GM21360 (cell line): ENCODE data around the gene SCMH1.
"Not testable (repeated sequence)": the region's sequence is repeated elsewhere in the genome, so short reads cannot be mapped to it uniquely, and the experiment has no call there.

ENCODE experiments used
- ATAC-seq: cut with Tn5 transposase; IDR thresholded peaks from one replicate; pipeline ENCODE4 v1.9.1; 2021; ENCODE audit warnings: mild to moderate bottlenecking, moderate library complexity; ENCODE audit not compliant: unreplicated experiment

SCMH1 gene

DNA sequence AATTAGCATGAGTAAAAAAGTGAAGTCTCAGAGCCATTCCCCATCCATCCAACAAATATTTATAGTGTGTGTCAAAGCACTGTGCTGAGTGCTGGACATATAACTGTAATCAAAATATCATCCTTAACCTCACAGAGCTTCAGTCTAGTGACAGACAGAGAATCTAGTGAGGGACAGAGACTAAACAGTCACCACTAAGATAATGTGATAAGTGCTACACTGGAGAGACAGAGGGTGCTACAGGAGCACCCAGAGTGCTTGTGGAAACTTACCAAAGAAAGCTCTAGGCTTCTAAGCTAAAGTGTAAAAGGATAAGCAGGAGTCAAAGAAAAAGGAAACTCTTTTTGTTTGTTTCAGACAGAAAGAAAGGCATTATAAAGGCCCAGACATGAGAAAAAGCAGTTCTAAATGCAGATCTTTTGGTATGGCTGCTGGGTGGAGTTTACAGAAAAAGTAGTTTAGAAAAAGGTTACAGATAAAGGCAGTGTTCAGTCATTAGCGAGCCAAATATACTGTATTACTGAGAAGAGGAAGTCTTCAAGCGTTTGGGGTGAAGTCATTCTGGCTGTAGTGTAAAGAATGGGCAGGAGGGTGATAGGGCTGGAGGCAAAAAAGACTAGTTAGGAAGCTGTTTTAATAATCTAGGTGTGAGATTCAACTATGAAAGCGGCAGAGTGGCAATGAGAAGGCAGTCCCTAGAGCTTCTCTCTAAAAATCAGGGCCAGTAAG is 83.8 kb downstream of the SCMH1 start:
- ATAC-seq, result no peak

- ATAC-seq, result no peak
Measured at GRCh38 chr1:41155105-41155504, 87.0 kb downstream of the SCMH1 start.

DNA sequence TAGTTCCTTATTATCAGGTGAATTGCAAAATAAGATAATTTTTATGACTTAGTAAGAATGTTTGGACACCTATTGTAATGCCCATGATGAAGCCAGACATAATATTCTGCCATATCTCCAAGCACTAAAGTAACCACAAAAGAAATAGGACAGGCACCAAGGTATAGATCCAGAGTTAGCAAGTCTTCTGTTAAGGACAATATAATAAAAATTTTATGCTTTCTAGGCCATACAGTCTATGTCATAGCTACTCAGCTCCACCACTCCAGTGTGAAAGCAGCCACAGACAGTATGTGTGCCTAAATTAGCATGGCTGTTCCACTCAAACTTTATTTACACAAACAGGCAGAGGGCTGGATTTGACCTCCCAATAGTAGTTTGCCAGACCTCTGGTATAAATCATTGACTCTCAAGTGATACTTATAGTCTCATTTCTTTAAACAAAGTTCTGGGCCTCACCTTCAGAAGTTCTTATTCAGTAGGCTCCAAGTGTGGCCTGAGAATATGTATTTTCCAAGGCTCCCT is 88.3 kb downstream of the SCMH1 start:
- no peak for ATAC-seq

DNA sequence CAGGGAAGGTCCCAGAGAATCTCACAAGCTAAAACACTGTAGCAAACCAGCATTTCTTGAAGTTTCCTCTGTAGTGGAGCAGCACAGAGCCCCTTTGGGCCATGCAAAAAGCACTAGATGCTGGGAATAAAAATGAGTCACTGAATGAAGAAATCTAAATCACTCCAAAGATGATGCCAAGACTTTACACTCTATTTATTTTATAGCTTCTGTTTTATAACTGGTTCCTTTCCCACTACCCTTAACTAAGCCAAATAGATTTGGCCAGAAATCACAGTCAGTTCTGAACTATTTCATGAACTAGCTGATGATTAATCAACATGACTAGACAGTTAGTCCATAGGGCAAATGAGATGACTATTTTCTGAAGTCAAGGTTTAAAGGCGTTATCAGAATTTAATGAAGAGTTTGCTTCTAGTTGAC is 89.5 kb downstream of the SCMH1 start:
- ATAC-seq, result no peak

DNA sequence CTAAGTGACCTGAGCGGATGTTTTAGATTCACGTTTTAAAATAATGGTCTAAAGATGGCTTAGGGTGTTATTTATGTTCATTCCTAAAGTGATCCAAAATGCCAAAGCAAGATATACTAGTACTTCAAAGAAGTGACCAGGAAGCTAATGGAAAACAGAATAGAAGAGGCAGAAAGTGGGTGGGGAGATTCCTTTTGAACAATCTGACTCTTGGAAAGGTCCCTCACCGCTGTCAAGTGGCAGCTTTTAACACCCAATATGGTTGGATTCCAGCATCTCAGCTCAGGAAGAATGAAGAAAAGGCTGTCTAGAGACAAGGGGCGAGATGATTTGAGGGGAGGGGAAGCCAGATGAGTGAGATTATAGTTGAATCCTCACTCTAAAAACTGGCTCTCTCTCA is 90.3 kb downstream of the SCMH1 start:
- ATAC-seq, result no peak

GRCh38 chr1:41149570-41149969 is 92.5 kb downstream of the SCMH1 start:
- no peak for ATAC-seq

DNA sequence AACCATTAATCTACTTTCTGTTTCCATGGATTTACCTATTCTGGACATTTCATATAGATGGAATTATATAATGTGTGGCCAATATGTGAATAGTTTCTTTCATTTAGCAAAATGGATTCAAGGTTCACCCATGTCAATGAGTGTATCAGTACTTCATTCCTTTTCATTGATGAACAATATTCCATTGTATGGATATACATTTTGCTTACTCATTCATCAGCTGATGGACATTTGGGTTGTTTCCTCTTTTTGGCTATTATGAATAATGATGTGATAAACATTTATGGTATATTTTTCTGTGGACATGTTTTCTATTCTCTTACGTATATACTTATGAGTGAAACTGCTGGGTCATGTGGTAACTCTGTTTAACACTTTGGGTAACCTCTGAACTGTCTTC is 97.8 kb downstream of the SCMH1 start:
- ATAC-seq, result no peak

DNA sequence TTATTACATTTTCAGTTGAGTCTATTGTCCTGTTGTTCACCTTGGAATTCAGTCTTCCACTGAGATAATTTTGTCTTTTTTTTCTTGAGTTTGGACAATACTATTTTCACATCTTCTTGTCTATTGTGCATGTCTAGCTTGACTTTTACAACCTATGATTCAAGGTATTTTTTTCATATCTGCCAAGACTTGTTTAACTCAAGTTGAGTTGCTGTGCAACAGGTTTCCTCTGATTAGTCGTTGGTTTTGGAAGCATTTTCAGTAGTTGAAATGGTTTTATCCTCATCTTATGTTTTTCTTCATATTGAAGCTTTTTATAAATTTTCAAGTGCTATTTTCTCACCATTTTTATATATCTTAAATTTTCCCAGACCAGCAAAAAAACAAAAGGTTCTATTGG is 103.6 kb downstream of the SCMH1 start:
- ATAC-seq, result no peak

DNA sequence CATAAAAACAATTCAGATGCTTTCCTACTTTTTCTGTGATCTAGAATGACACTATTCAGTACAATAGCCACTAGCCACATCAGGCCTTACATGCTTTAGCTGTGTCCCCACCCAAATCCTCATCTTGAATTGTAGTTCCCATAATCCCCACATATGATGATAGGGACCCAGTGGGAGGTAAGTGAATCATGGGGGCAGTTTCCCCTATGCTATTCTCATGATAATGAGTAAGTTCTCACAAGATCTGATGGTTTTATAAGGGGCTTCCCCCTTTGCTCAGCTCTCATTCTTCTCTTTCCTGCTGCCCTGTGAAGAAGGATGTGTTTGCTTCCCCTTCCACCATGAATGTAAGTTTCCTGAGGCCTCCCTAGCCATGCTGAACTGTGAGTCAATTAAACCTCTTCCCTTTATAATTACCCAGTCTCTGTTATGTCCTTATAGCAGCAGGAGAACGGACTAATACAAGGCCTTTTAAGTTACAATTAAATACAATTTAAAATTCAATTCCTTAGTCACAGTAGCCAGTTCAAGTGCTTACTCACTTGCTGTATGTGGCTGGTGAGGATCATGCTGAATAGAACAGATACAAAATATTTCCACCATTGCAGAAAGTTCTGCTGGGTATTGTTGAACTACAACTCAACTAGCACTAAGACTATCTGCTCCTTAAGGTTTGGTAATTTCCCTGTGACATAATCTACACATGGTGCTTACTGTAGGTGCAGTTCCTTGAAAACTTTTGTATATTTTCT is 106.7 kb downstream of the SCMH1 start:
- no peak for ATAC-seq

DNA sequence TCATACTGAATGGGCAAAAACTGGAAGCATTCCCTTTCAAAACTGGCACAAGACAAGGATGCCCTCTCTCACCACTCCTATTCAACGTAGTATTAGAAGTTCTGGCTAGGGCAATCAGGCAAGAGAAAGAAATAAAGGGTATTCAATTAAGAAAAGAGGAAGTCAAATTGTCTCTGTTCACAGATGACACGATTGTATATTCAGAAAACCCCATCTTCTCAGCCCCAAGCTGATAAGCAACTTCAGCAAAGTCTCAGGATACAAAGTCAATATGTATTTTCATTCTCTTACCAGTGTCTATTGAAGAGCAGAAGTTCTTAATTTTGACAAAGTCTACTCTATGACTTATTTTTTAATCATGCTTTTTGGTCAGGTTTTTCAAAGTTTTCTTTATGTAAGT is 107.8 kb downstream of the SCMH1 start:
- not testable (repeated sequence) for ATAC-seq

- no peak for ATAC-seq
Measured at GRCh38 chr1:41122851-41123518, 119.1 kb downstream of the SCMH1 start.

DNA sequence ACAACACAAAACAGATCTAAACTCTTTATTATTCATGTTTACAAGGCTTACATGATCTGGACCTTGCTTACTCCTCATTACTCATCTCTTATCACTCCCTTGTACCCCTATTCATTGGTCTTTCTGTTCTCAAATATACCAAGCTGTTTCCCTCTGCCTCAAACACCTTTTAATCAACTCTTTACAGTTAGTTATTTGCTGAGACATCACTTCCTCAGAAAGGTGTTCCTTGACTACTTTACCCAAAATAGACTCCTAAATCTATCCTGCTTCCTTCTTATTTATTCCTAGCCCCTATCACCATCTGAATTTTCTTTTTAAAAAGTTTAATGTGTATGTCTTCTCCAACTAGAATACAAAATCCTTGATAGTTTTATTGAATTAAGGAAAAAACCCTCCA is 120.0 kb downstream of the SCMH1 start:
- ATAC-seq, result no peak

- no peak for ATAC-seq
Measured at GRCh38 chr1:41118645-41119044, 123.5 kb downstream of the SCMH1 start.

GRCh38 chr1:41117241-41117640 is 124.9 kb downstream of the SCMH1 start:
- ATAC-seq, result not testable (repeated sequence)

DNA sequence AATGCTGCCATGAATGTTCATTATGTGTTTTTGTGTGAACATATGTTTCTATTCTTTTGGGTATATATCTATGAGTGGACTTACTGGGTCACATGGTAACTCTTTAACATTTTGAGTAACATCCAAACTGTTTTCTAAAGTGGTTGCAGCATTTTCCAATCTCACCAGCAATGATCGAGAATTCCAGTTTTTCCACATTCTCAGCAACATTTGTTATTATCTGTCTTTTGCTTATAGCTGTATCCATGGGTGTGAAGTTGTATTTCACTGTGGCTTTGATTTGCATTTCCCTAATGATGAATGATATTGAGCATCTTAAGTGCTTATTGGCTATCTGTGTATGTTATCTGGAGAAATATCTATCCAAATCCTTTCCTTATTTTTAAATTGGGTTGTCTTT is 131.4 kb downstream of the SCMH1 start:
- ATAC-seq, result no peak

GRCh38 chr1:41110286-41110685 is 131.8 kb downstream of the SCMH1 start:
- no peak for ATAC-seq

DNA sequence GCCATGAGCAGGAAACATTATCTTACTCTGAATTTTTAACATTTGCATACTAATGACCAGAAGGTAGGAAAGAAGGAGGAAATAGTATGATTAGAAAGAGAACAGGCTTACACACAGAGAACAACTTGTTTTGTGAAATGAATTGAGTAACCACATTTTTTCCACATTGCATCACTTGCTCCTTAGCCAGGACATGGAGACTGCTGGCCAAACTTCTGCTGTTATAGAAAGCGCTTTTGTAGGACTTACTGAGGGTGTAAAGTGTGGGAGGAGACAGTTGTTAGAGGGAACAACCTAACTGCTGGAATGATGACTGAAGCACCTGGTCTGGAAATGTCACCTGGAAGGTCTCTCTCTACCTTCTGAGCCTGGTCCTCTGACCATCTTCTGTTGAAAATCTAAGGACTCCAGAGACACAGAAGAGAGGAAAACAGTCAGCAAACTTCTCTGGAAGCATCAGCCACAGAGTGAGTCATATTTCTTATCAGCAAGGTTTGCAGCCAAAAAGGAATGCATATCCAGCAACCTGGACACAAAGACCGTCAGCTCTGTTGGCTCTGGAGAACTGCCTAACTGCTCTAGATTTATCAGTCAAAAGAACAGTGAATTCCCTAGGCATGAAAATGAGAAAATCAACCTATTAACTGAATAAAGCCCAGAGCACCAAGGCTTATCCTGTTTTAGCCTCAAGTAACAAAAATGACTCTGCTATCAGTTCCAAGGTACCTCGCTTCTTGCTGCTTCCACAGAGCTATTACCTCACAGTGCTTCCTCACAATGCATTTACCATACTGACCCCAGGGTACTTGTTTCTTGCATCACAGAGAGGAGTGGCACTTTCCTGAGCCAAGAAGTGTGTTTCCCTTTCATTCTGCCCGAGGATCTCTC is 132.6 kb downstream of the SCMH1 start:
- no peak for ATAC-seq

DNA sequence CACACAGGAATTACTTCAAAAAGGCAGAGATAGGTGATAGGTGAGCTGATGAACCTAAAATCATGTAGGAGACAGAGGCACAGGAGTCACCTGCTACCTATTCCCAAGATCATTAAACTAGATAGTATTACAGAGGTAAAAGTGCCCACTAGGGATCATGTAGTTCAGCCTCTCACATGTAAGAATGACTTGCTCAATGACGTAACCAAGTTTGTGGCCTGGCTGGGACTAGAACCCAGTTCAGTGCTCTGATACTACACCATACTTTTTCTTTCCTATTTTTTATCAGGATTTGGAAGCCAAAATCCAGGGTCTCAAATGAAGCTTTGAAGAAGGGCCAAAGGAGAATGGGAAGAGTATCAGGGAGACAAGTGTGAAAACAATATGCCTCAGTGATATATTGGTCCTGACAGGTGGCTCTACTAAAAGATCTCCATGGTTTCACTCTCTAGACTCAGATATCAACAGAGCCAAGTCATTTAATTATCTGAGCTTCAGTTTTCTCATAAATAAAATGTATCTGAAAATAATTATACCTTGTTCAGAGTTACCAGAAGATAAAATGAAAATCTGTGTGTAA is 133.3 kb downstream of the SCMH1 start:
- ATAC-seq, result no peak

DNA sequence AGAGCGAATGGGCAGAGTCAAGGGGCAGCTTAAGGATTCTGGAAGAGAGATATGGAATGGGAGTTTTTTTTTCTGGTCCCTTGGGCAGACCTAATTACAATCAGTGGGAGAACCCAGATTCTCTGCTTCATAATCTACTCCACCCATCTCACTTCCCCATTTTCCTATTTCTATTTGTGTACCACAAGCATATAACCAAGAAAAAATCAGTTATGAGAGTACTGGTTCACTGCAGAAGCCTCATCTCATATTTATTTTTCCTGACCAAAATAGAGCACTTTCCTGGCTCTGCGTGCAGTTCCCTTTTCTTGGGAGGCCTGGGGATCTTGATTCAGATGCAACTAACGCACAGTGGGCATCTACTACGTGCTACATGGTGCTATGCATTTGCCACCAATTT is 138.3 kb downstream of the SCMH1 start:
- no peak for ATAC-seq

GRCh38 chr1:41102653-41103052 is 139.5 kb downstream of the SCMH1 start:
- no peak for ATAC-seq
